Inflammatory macrophage treated with lipopolysaccharide for 1 hour (primary cell): Measurements from ENCODE around the gene SH3RF2.
"Not testable (repeated sequence)": the region's sequence is repeated elsewhere in the genome, so short reads cannot be mapped to it uniquely, and the experiment has no call there.

Experiments used
- DNase-seq, 2 donors: peaks; one replicate each; pipeline ENCODE4 v3.0.0-alpha.2; 2020 to 2022

Gene SH3RF2

GRCh38 chr5:146009020-146009419, 72.6 kb downstream of the SH3RF2 start:
- DNase-seq, result no peak

- not testable (repeated sequence) for DNase-seq
Measured at GRCh38 chr5:146010447-146010846, 74.1 kb downstream of the SH3RF2 start.

GRCh38 chr5:146013761-146014160, 77.4 kb downstream of the SH3RF2 start:
- DNase-seq, result no peak

GRCh38 chr5:146015001-146015400, 78.6 kb downstream of the SH3RF2 start:
- DNase-seq, result no peak

- peak; percentile 38 to 52 for DNase-seq
Measured at GRCh38 chr5:146016764-146017484, 80.5 kb downstream of the SH3RF2 start.

- no peak for DNase-seq
Measured at GRCh38 chr5:146018514-146019375, 82.4 kb downstream of the SH3RF2 start.

- no peak for DNase-seq
Measured at GRCh38 chr5:146020100-146020499, 83.7 kb downstream of the SH3RF2 start.

GRCh38 chr5:146024034-146024433, 87.7 kb downstream of the SH3RF2 start:
- DNase-seq, result no peak

- DNase-seq, result no peak
Measured at GRCh38 chr5:146025114-146025680, 88.8 kb downstream of the SH3RF2 start.

- DNase-seq, result no peak
Measured at GRCh38 chr5:146025681-146026080, 89.3 kb downstream of the SH3RF2 start.

GRCh38 chr5:146026307-146027010, 90.1 kb downstream of the SH3RF2 start:
- no peak for DNase-seq

GRCh38 chr5:146027751-146028150, 91.4 kb downstream of the SH3RF2 start:
- DNase-seq, result no peak

- no peak for DNase-seq
Measured at GRCh38 chr5:146032911-146033310, 96.5 kb downstream of the SH3RF2 start.

GRCh38 chr5:146034127-146034526, 97.7 kb downstream of the SH3RF2 start:
- no peak for DNase-seq

- DNase-seq, result no peak
Measured at GRCh38 chr5:146034605-146035004, 98.2 kb downstream of the SH3RF2 start.

- peak; percentile 44 to 68 for DNase-seq
Measured at GRCh38 chr5:146039420-146039819, 103.0 kb downstream of the SH3RF2 start.

- DNase-seq, result no peak
Measured at GRCh38 chr5:146040527-146040926, 104.1 kb downstream of the SH3RF2 start.

- DNase-seq, result no peak
Measured at GRCh38 chr5:146041180-146041789, 104.9 kb downstream of the SH3RF2 start.

- no peak for DNase-seq
Measured at GRCh38 chr5:146042628-146043279, 106.4 kb downstream of the SH3RF2 start.

GRCh38 chr5:146043722-146044121, 107.3 kb downstream of the SH3RF2 start:
- DNase-seq, result no peak

GRCh38 chr5:146047396-146047795, 111.0 kb downstream of the SH3RF2 start:
- DNase-seq, result no peak
